ENCODE measurements around the gene IPO8. TPM values are rescaled to one million over a fixed set of nuclear protein-coding genes. Genes with fewer than 3 reads are reported as not detected.

IPO8 gene
- total RNA-seq, 1 experiment from 2014 or later, result 50.4 TPM

DNA sequence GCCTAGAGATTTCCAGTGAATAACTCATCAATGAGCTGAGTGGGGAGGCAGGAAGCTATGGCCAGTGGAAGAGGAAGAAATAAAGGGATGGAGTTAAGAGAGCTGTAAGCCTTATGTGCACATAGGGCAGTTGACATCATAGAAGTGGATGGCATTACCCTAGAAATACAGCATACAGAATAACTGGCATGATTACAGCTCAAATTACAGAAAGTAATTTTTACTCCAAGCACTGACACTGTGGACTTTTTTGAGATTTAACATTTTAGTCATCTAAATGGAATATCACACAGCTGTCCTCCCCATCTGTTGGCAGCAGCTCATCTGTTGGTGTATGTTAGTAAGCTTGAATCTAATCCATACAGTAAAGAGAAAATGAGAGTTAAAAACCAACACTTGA is 5.4 kb upstream of the IPO8 start:
- Histone ChIP-seq H3K9me3 (no peaks in the 10 kb centered on the region), H3K27me3 (replicated peaks; ENCODE audit: control insufficient read depth, insufficient read depth, low read length) (no peaks in the 10 kb centered on the region), H3K4me1 (no peaks in the 10 kb centered on the region), H3K36me3 (ENCODE audit: control insufficient read depth, insufficient read depth, low read length) (no peaks in the 10 kb centered on the region; the same call in 1 of the 2 replicates), H3K4me3 (ENCODE audit: low read depth, low read length) (no peak overlapping the region)
- TF ChIP-seq, protein P1, sequence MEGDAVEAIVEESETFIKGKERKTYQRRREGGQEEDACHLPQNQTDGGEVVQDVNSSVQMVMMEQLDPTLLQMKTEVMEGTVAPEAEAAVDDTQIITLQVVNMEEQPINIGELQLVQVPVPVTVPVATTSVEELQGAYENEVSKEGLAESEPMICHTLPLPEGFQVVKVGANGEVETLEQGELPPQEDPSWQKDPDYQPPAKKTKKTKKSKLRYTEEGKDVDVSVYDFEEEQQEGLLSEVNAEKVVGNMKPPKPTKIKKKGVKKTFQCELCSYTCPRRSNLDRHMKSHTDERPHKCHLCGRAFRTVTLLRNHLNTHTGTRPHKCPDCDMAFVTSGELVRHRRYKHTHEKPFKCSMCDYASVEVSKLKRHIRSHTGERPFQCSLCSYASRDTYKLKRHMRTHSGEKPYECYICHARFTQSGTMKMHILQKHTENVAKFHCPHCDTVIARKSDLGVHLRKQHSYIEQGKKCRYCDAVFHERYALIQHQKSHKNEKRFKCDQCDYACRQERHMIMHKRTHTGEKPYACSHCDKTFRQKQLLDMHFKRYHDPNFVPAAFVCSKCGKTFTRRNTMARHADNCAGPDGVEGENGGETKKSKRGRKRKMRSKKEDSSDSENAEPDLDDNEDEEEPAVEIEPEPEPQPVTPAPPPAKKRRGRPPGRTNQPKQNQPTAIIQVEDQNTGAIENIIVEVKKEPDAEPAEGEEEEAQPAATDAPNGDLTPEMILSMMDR (IDR thresholded peaks at IDR 0.05; ENCODE audit: insufficient read depth in 1 of 2, low read depth in 1 of 2, low read length in 1 of 2, severe bottlenecking in 1 of 2, unreplicated experiment in 1 of 2), result no peak
- Mint-ChIP-seq H3K4me3 (ENCODE audit: unreplicated experiment) (no peak overlapping the region), H3K9me3 (ENCODE audit: unreplicated experiment) (no peaks in the 10 kb centered on the region), H3K4me1 (ENCODE audit: low read depth, unreplicated experiment) (peaks cover 5% of the 10 kb centered on the region), H3K27ac (ENCODE audit: unreplicated experiment) (no peak overlapping the region), H3K36me3 (ENCODE audit: insufficient read depth, unreplicated experiment) (no peaks in the 10 kb centered on the region), H3K27me3 (ENCODE audit: insufficient read depth, unreplicated experiment) (no peaks in the 10 kb centered on the region)
- intact Hi-C loops (cut with micrococcal nuclease; ENCODE audit: unreplicated experiment), result no loop called here
- DNase-seq, result no peak
- POLR2A ChIA-PET, result no interaction called here
- BruUV-seq (replicated peaks), result no TSS peak
- CTCF ChIA-PET, result no interaction called here

DNA sequence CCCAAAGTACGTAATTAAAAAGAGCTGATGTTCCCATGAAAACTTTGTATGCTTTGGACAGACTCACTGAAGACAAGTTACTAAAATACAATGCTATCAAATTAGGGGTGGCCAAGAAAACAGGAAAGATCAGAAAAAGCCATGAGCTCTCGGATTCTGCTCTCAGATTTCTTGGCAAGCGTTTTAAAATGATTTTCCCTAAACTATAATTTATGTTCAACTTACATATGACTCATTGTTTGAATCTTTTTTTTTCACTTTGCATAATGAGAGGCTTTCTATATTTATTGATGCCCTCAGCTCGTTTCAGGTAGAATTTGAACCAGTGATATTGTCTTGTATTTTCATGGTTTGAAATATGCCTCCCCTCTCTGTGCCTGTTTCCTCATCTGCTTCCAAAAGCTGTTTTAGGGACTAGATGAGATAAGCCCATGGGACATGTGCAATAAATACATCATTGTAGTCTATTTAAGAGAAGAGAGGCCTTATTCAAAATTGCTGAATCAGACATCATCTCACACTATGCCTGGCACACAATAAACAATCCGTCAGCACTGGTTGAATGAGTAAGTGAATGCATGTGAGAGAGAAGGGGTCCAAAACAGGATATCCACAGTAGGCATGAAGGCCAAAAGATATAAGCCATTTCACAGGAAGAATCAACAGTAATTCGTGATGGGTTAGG is 4.7 kb upstream of the IPO8 start:
- no peaks in the 10 kb centered on the region for H3K9me3 ChIP-seq
- no peaks in the 10 kb centered on the region for H3K4me1 ChIP-seq
- peaks cover 6% of the 10 kb centered on the region for H3K4me1 Mint-ChIP-seq (ENCODE audit: low read depth, unreplicated experiment)
- TF ChIP-seq, protein P1 (IDR thresholded peaks at IDR 0.05; ENCODE audit: insufficient read depth in 1 of 2, low read depth in 1 of 2, low read length in 1 of 2, severe bottlenecking in 1 of 2, unreplicated experiment in 1 of 2), result no peak
- no peak overlapping the region for H3K27ac Mint-ChIP-seq (ENCODE audit: unreplicated experiment)
- H3K4me3 Mint-ChIP-seq (ENCODE audit: unreplicated experiment), result no peak overlapping the region
- ChIA-PET CTCF (no interaction called here), POLR2A (no interaction called here)
- BruUV-seq (replicated peaks), result no TSS peak
- no peaks in the 10 kb centered on the region for H3K36me3 Mint-ChIP-seq (ENCODE audit: insufficient read depth, unreplicated experiment)
- H3K36me3 ChIP-seq (ENCODE audit: control insufficient read depth, insufficient read depth, low read length), result no peaks in the 10 kb centered on the region; the same call in 1 of the 2 replicates
- no peaks in the 10 kb centered on the region for H3K9me3 Mint-ChIP-seq (ENCODE audit: unreplicated experiment)
- intact Hi-C loops (cut with micrococcal nuclease; ENCODE audit: unreplicated experiment), result no loop called here
- no peaks in the 10 kb centered on the region for H3K27me3 ChIP-seq (replicated peaks; ENCODE audit: control insufficient read depth, insufficient read depth, low read length)
- no peak for DNase-seq
- H3K4me3 ChIP-seq (ENCODE audit: low read depth, low read length), result no peak overlapping the region
- H3K27me3 Mint-ChIP-seq (ENCODE audit: insufficient read depth, unreplicated experiment), result no peaks in the 10 kb centered on the region

DNA sequence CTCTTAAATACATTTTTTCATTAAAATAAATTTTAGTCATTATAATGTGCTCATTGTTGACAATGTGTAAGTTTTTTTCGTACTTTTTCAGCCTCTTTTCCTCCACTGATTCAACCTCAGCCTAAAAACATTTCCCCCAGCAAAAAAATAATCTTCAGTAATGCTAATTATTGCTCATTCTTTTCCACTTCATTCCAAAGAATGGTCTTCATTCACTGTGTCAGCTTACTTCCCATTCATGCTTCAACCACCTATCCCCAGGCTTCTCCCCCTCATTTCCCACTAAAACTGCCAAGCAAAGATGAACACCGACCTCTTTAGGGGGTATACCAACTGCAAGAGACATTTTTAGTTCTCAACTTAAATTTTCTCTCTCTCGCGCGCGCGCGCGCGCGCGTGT is 2.7 kb upstream of the IPO8 start:
- Histone ChIP-seq H3K27me3 (replicated peaks; ENCODE audit: control insufficient read depth, insufficient read depth, low read length) (no peaks in the 10 kb centered on the region), H3K9me3 (no peaks in the 10 kb centered on the region), H3K36me3 (ENCODE audit: control insufficient read depth, insufficient read depth, low read length) (no peaks in the 10 kb centered on the region), H3K4me1 (peaks cover 10% of the 10 kb centered on the region), H3K4me3 (ENCODE audit: low read depth, low read length) (no peak overlapping the region)
- Mint-ChIP-seq H3K4me1 (ENCODE audit: low read depth, unreplicated experiment) (peaks cover 15% of the 10 kb centered on the region), H3K9me3 (ENCODE audit: unreplicated experiment) (no peaks in the 10 kb centered on the region), H3K36me3 (ENCODE audit: insufficient read depth, unreplicated experiment) (no peaks in the 10 kb centered on the region), H3K27me3 (ENCODE audit: insufficient read depth, unreplicated experiment) (no peaks in the 10 kb centered on the region), H3K27ac (ENCODE audit: unreplicated experiment) (no peak overlapping the region), H3K4me3 (ENCODE audit: unreplicated experiment) (no peak overlapping the region)
- BruUV-seq (replicated peaks), result no TSS peak
- CTCF ChIA-PET, result interaction anchor here (0.6 kb wide), 1 partner anchor 38 kb away, joined by 3 read pairs; no protein-coding TSS in a partner anchor
- no peak for DNase-seq
- intact Hi-C loops (cut with micrococcal nuclease; ENCODE audit: unreplicated experiment), result loop anchor here (10.0 kb wide), 1 partner anchor 376 kb away; the partner anchor contains the start of gene DDX11
- TF ChIP-seq, protein P1 (IDR thresholded peaks at IDR 0.05; ENCODE audit: insufficient read depth in 1 of 2, low read depth in 1 of 2, low read length in 1 of 2, severe bottlenecking in 1 of 2, unreplicated experiment in 1 of 2), result no peak
- POLR2A ChIA-PET, result no interaction called here

All from Caco-2 (cell line).